ENCODE results near the gene PDE9A.

PDE9A gene

DNA sequence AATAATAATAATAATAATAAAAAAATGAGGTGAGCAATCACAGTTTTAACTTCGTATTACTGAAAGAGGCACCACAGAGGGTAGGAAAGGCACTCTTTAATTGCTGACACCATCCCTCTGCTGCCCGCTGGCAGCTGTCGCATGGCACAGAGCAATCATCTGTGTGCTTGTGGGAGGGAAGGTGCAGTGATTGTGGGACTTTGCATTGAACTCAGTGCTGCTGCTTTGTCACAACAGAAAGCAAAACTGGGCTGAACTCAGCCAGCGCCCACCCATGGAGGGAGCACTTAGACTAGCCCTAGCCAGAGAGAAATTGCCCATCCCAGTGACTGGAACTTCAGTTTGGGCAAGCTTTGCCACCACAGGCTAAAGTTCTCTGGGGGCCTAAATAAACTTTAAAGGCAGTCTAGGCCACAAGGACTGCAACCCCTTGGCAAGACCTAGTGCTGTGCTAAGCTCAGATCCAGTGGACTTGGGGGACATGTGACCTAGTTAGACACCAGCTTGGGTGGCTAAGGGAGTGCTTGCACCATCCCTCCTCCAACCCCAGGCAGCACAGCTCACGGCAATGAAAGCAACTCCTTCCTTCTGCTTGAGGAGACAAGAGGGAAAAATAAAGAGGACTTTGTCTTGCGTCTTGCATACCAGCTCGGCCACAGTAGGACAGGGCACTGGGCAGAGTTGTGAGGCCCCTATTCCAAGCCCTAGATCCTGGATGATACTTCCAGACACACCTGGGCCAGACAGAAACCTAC lies 166.6 kb downstream of the PDE9A start:
- TF ChIP-seq CTCF (IDR thresholded peaks at IDR 0.05; ENCODE audit: control extremely low read depth, extremely low read depth, low read depth, missing control alignments) = no peak

GRCh38 chr21:42820616-42821465 lies 167.4 kb downstream of the PDE9A start:
- CTCF ChIA-PET = no interaction called here
- TF ChIP-seq CTCF (IDR thresholded peaks at IDR 0.05; ENCODE audit: control extremely low read depth, extremely low read depth, low read depth, missing control alignments) = no peak
- POLR2A ChIA-PET = no interaction called here
- DNase-seq (ENCODE audit: extremely low spot score) = no peak

More for the DNA sequence above, 166.6 kb downstream of the PDE9A start:
- ChIA-PET CTCF (no interaction called here), POLR2A (no interaction called here)
- no peak for DNase-seq (ENCODE audit: extremely low spot score)
